ENCODE data around the gene SLC37A1. TPM values are rescaled to one million over a fixed set of nuclear protein-coding genes. Genes with fewer than 3 reads are reported as not detected.

The SLC37A1 gene
- total RNA-seq, 1 experiment from 2014 or later = 11.2 TPM

DNA sequence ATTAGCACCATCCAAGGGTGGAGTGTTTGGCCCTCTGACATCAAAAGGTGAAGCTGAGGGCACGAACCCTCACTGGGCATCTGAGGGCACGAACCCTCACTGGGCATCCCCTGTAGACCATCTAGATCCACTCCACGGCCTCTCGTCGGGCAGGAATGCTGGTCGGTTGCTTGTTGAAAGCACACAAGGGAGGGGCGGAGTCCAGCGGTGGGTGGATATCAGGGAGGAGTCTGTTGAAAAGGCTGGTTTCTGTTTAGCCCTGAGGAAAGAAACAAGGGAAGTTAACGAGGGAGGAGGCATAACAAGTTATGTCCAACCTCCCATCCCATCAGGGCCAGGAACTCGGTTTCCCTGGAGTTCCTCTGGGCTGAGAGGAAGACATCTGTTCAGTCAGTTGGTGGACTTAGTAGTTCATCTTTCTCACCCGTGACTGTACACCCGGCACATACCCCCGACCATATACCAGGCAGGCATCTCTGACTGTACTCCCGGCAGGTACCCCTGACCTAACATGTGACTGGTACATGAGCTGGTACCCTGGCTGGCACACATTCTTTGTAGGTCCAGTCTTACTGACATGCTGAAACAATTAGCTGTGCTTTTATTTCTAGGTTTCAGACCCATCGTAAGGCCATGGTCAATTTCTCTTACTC, 107.6 kb downstream of the SLC37A1 start:
- Histone ChIP-seq H3K4me3 (ENCODE audit: low read depth, low read length, poor library complexity, severe bottlenecking) (no peak overlapping the region), H3K27ac (ENCODE audit: low read depth, low read length, poor library complexity, severe bottlenecking) (no peak overlapping the region), H3K4me1 (ENCODE audit: insufficient read depth, low read length, poor library complexity, severe bottlenecking) (no peaks in the 10 kb centered on the region), H3K9me3 (ENCODE audit: low read depth, low read length, poor library complexity, severe bottlenecking) (no peaks in the 10 kb centered on the region), H3K36me3 (ENCODE audit: insufficient read depth, low read length, poor library complexity, severe bottlenecking) (no peaks in the 10 kb centered on the region), H3K27me3 (replicated peaks; ENCODE audit: insufficient read depth, low read depth, low read length, poor library complexity) (no peaks in the 10 kb centered on the region)
- no TSS peak for BruUV-seq (replicated peaks)
- TF ChIP-seq EZH2 (IDR thresholded peaks at IDR 0.05; ENCODE audit: borderline replicate concordance, low read depth, low read length, poor library complexity, severe bottlenecking) = no peak
- TF ChIP-seq, protein P1, sequence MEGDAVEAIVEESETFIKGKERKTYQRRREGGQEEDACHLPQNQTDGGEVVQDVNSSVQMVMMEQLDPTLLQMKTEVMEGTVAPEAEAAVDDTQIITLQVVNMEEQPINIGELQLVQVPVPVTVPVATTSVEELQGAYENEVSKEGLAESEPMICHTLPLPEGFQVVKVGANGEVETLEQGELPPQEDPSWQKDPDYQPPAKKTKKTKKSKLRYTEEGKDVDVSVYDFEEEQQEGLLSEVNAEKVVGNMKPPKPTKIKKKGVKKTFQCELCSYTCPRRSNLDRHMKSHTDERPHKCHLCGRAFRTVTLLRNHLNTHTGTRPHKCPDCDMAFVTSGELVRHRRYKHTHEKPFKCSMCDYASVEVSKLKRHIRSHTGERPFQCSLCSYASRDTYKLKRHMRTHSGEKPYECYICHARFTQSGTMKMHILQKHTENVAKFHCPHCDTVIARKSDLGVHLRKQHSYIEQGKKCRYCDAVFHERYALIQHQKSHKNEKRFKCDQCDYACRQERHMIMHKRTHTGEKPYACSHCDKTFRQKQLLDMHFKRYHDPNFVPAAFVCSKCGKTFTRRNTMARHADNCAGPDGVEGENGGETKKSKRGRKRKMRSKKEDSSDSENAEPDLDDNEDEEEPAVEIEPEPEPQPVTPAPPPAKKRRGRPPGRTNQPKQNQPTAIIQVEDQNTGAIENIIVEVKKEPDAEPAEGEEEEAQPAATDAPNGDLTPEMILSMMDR (conservative IDR thresholded peaks at IDR 0.05; ENCODE audit: low read depth, low read length) = no peak
- POLR2A ChIA-PET (ENCODE audit: low non-redundant PET) = no interaction called here
- intact Hi-C loops (cut with micrococcal nuclease; ENCODE audit: unreplicated experiment) = no loop called here
- no peak for DNase-seq (ENCODE audit: low spot score)
- CTCF ChIA-PET = no interaction called here

DNA sequence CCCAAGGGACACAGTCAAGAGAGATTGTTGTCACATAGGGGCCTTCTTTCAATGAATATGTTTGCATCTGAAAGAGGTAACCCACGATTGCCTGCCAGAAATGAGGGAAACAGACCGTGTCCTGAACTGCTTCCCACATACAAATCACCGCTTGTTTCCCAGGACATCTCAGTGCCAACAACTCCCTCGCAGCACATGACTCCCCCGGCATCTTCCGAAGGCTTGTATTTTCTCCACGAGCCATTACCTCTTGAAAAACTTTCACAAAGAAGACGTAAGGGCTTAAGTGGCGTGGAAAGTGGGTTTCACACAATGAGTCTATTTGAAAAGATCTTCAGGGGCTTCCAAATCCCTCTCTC, 108.1 kb downstream of the SLC37A1 start:
- Histone ChIP-seq H3K27me3 (replicated peaks; ENCODE audit: insufficient read depth, low read depth, low read length, poor library complexity) (no peaks in the 10 kb centered on the region), H3K4me1 (ENCODE audit: insufficient read depth, low read length, poor library complexity, severe bottlenecking) (no peaks in the 10 kb centered on the region), H3K9me3 (ENCODE audit: low read depth, low read length, poor library complexity, severe bottlenecking) (no peaks in the 10 kb centered on the region), H3K4me3 (ENCODE audit: low read depth, low read length, poor library complexity, severe bottlenecking) (no peak overlapping the region), H3K27ac (ENCODE audit: low read depth, low read length, poor library complexity, severe bottlenecking) (no peak overlapping the region), H3K36me3 (ENCODE audit: insufficient read depth, low read length, poor library complexity, severe bottlenecking) (no peaks in the 10 kb centered on the region)
- ChIA-PET POLR2A (ENCODE audit: low non-redundant PET) (no interaction called here), CTCF (no interaction called here)
- peak; percentile 27 for DNase-seq (ENCODE audit: low spot score)
- TF ChIP-seq EZH2 (IDR thresholded peaks at IDR 0.05; ENCODE audit: borderline replicate concordance, low read depth, low read length, poor library complexity, severe bottlenecking) = no peak
- TF ChIP-seq, protein P1 (conservative IDR thresholded peaks at IDR 0.05; ENCODE audit: low read depth, low read length) = no peak
- BruUV-seq (replicated peaks) = no TSS peak
- intact Hi-C loops (cut with micrococcal nuclease; ENCODE audit: unreplicated experiment) = no loop called here

DNA sequence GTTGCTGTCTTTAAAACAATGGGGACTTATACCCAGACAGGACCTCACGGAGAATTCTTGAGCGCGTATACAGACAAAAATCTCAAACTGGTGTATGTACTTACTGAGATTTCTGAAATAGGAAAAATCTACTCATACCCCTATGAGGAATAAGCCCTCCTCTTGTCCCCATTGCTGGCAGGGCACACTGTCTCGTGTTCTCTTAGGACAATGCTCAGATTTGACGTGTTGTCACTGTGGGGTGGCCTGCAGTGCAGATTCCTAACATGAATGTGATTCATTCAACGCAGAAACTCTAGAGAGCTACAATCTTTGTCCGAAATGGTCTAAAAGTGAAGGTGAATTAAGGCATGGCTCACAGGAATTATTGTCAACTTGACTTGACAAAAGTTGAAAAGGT, 108.6 kb downstream of the SLC37A1 start:
- ChIA-PET CTCF (no interaction called here), POLR2A (ENCODE audit: low non-redundant PET) (no interaction called here)
- Histone ChIP-seq H3K27ac (ENCODE audit: low read depth, low read length, poor library complexity, severe bottlenecking) (no peak overlapping the region), H3K4me3 (ENCODE audit: low read depth, low read length, poor library complexity, severe bottlenecking) (no peak overlapping the region), H3K4me1 (ENCODE audit: insufficient read depth, low read length, poor library complexity, severe bottlenecking) (no peaks in the 10 kb centered on the region), H3K36me3 (ENCODE audit: insufficient read depth, low read length, poor library complexity, severe bottlenecking) (no peaks in the 10 kb centered on the region), H3K27me3 (replicated peaks; ENCODE audit: insufficient read depth, low read depth, low read length, poor library complexity) (no peaks in the 10 kb centered on the region), H3K9me3 (ENCODE audit: low read depth, low read length, poor library complexity, severe bottlenecking) (no peaks in the 10 kb centered on the region)
- no peak for DNase-seq (ENCODE audit: low spot score)
- BruUV-seq (replicated peaks) = no TSS peak
- intact Hi-C loops (cut with micrococcal nuclease; ENCODE audit: unreplicated experiment) = no loop called here
- TF ChIP-seq, protein P1 (conservative IDR thresholded peaks at IDR 0.05; ENCODE audit: low read depth, low read length) = no peak
- TF ChIP-seq EZH2 (IDR thresholded peaks at IDR 0.05; ENCODE audit: borderline replicate concordance, low read depth, low read length, poor library complexity, severe bottlenecking) = no peak

Data from A673 (cell line).